ENCODE results near the gene KMT2D.

DNA sequence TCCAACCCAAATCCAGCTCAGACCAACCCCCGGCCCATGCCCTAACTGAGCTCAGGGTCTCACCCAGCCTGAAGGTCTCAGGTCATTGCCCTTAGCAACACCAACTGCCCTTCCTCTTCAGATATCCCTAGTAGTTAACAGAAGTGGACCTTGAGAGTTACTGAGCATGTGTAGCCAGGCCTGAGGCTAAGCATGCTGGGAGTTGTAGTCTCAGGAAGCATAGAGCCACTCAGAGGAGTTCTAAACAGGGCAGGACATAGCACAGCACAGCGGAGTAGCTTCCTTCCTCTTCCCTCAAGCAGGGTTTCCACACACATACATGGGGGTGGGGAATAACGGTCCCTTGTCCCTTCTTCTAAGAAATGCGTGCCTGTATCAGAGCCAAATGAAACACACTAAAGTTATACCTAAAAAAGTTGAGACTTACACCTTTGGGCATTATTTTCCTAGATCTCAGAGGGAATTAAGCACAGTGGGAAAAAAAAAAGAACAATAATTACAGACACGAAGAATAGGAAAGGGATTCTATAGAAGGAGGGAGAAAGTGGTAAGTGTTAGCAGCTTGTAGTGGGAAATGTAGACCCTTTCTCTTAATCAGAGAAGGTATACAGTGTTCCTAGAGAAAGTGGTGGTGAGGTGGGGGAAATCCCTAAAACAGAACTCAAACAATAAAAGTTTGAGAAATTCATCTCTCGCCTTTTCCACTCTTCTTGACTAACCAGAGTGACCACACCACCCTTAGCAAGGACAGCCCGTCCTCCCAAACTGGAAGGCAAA is 4.4 kb downstream of the KMT2D start:
- TF ChIP-seq, protein P1, sequence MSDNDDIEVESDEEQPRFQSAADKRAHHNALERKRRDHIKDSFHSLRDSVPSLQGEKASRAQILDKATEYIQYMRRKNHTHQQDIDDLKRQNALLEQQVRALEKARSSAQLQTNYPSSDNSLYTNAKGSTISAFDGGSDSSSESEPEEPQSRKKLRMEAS (IDR thresholded peaks at IDR 0.05; ENCODE audit: low read depth, low read length): peak; percentile 65
- TF ChIP-seq POLR2A (IDR thresholded peaks at IDR 0.05; ENCODE audit: extremely low read depth, insufficient read length): peak; percentile 60
